Activated CD4-positive, alpha-beta memory T cell treated with anti-CD3 and anti-CD28 coated beads for 36 hours (primary cell): ENCODE results near the gene MED9. TPM values are rescaled to one million over a fixed set of nuclear protein-coding genes. Genes with fewer than 3 reads are reported as not detected.
"Not testable (repeated sequence)": the region's sequence is repeated elsewhere in the genome, so short reads cannot be mapped to it uniquely, and the experiment has no call there.

ENCODE experiments used
- CTCF ChIA-PET: fragments of 350-600 bp; sonication (Branson Sonifier 250); formaldehyde crosslinking; loops from one replicate; lab custom pipeline; 2021; ENCODE audit warnings: antibody characterized with exemption, inconsistent platforms; lab: Charles Lee
- POLR2A ChIA-PET: fragments of 350-600 bp; sonication (Branson Sonifier 250); formaldehyde crosslinking; loops from one replicate; lab custom pipeline; 2021; ENCODE audit warnings: antibody characterized with exemption; lab: Charles Lee
- DNase-seq: peaks from one replicate; pipeline ENCODE4 v3.0.0-alpha.2; 2020
- H3K27ac Mint-ChIP-seq: one replicate; pipeline ENCODE4 v1.8.0; 2021; ENCODE audit warnings: mixed read lengths
- H3K27me3 Mint-ChIP-seq: one replicate; pipeline ENCODE4 v1.8.0; 2021; ENCODE audit warnings: mixed read lengths
- H3K36me3 Mint-ChIP-seq: one replicate; pipeline ENCODE4 v1.8.0; 2021; ENCODE audit warnings: mixed read lengths
- H3K4me1 Mint-ChIP-seq: one replicate; pipeline ENCODE4 v1.8.0; 2021; ENCODE audit warnings: low read depth, mixed read lengths
- H3K4me3 Mint-ChIP-seq: one replicate; pipeline ENCODE4 v1.8.0; 2021; ENCODE audit warnings: mild to moderate bottlenecking, mixed read lengths
- H3K9me3 Mint-ChIP-seq: one replicate; pipeline ENCODE4 v1.8.0; 2021; ENCODE audit warnings: mixed read lengths
- intact Hi-C: fragments of 100-400 bp; cut with micrococcal nuclease; formaldehyde crosslinking; loops from one replicate; pipeline ENCODE4 v1.15.1; 2023
- total RNA-seq, 2 experiments: library from RNA; stranded (reverse); gene quantifications; one replicate each; pipeline ENCODE4 v1.2.3, GENCODE V29; 2021

Gene MED9, protein sequence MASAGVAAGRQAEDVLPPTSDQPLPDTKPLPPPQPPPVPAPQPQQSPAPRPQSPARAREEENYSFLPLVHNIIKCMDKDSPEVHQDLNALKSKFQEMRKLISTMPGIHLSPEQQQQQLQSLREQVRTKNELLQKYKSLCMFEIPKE
- total RNA-seq = 10 to 100 TPM; 12.1 to 12.2 TPM

DNA sequence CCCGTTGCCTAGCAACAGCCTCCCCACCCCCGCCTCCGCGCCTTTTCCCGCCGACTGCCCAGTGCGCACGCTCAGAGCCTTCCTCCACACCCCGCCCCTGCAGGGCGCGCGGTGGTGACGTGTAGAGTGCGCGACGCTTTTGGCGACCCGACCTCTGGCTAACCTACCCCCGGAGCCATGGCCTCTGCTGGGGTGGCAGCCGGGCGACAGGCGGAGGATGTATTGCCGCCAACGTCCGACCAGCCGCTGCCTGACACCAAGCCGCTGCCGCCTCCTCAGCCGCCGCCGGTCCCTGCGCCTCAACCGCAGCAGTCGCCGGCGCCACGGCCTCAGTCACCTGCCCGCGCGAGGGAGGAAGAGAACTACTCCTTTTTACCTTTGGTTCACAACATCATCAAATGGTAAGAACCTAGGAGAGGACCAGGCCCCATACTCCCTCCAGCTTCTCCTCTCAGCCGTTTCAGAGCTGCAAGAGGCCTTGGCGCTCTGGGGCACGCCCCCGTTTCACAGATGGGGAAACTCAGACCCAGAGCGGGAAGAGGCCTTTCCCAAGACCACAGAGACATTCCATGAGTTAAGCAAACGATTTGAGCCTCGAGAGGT, at the start of gene MED9:
Gene MED9, plus strand, starts transcription at position 136 of the 603 bp plus-strand sequence. Its CDS starts 42 bp downstream, at position 178.
- peak within 1 kb of the TSS; percentile 91 for H3K4me3 Mint-ChIP-seq
- H3K4me1 Mint-ChIP-seq = peaks cover 48% of the 10 kb centered on the region
- CTCF ChIA-PET = interaction anchor here (1.3 kb wide), 1 partner anchor 20 kb away, joined by 4 read pairs; no protein-coding TSS in a partner anchor
- intact Hi-C loops = loop anchor here (2.0 to 5.0 kb wide), 2 partner anchors 20 to 115 kb away; partner anchors contain the start of genes PEMT and RASD1
- POLR2A ChIA-PET = no interaction called here
- peak within 1 kb of the TSS; percentile 80 for H3K27ac Mint-ChIP-seq
- DNase-seq = peak; percentile 96
- H3K9me3 Mint-ChIP-seq = no peaks in the 10 kb centered on the region
- no peaks in the 10 kb centered on the region for H3K27me3 Mint-ChIP-seq
- H3K36me3 Mint-ChIP-seq = peaks cover 2% of the 10 kb centered on the region

- POLR2A ChIA-PET = no interaction called here
- H3K36me3 Mint-ChIP-seq = no peaks in the 10 kb centered on the region
- H3K27me3 Mint-ChIP-seq = peaks cover 4% of the 10 kb centered on the region
- H3K27ac Mint-ChIP-seq = no peak overlapping the region
- CTCF ChIA-PET = no interaction called here
- no peak overlapping the region for H3K4me3 Mint-ChIP-seq
- H3K9me3 Mint-ChIP-seq = peaks cover 3% of the 10 kb centered on the region
- H3K4me1 Mint-ChIP-seq = no peaks in the 10 kb centered on the region
- DNase-seq = no peak
- intact Hi-C loops = no loop called here
Measured at GRCh38 chr17:17429222-17429621, 47.6 kb upstream of the MED9 start.

DNA sequence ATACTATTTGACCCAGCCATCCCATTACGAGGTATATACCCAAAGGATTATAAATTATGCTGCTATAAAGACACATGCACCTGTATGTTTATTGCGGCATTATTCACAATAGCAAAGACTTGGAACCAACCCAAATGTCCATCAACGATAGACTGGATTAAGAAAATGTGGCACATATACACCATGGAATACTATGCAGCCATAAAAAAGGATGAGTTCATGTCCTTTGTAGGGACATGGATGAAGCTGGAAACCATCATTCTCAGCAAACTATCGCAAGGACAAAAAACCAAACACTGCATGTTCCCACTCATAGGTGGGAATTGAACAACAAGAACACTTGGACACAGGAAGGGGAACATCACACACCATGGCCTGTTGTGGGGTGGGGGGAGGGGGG, 45.9 kb upstream of the MED9 start:
- DNase-seq, H3K9me3 Mint-ChIP-seq, intact Hi-C loops, POLR2A ChIA-PET, H3K27ac Mint-ChIP-seq, H3K27me3 Mint-ChIP-seq, H3K4me1 Mint-ChIP-seq, H3K36me3 Mint-ChIP-seq, CTCF ChIA-PET, H3K4me3 Mint-ChIP-seq: not testable (repeated sequence)

- Mint-ChIP-seq H3K4me3 (no peak overlapping the region), H3K4me1 (no peaks in the 10 kb centered on the region), H3K9me3 (no peaks in the 10 kb centered on the region), H3K27me3 (peaks cover 4% of the 10 kb centered on the region), H3K27ac (no peak overlapping the region), H3K36me3 (no peaks in the 10 kb centered on the region)
- no peak for DNase-seq
- intact Hi-C loops = no loop called here
- ChIA-PET CTCF (interaction anchor here (0.9 kb wide), 1 partner anchor 76 kb away, joined by 4 read pairs; no protein-coding TSS in a partner anchor), POLR2A (no interaction called here)
Measured at GRCh38 chr17:17431605-17432004, 45.2 kb upstream of the MED9 start.

DNA sequence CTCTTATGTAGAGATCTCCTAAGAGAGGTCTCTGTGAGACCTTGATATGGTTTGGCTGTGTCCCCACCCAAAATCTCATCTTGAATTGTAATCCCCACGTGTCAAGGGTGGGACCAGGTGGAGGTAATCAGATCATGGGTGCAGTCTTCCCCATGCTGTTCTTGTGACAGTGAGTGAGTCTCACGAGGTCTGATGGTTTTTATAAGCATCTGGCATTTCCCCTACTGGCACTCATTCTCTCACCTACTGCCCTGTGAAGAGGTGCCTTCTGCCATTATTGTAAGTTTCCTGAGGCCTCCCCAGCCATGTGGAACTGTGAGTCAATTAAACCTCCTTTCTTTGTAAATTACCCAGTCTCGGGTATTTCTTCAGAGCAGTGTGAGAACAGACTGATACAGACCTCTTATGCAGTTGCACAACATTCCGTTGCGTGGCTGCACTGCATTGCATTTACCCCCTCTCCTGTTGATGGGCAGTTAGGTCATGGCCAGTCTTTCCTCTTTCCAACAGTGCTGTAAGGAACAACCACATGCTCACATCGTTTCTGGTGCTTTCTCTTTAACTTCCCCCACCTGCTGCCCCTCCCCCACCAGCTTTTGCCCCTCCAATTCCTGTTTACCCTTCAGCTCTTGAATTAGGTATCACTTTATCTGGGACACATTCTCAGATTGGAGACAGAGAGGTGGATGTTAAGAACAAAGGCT, 43.6 kb upstream of the MED9 start:
- Mint-ChIP-seq H3K4me1 (no peaks in the 10 kb centered on the region), H3K36me3 (no peaks in the 10 kb centered on the region), H3K27me3 (peaks cover 4% of the 10 kb centered on the region), H3K4me3 (no peak overlapping the region), H3K27ac (no peak overlapping the region), H3K9me3 (no peaks in the 10 kb centered on the region)
- ChIA-PET POLR2A (no interaction called here), CTCF (no interaction called here)
- no peak for DNase-seq
- intact Hi-C loops = no loop called here

GRCh38 chr17:17434477-17434876, 42.3 kb upstream of the MED9 start:
- H3K4me3 Mint-ChIP-seq = no peak overlapping the region
- H3K36me3 Mint-ChIP-seq = no peaks in the 10 kb centered on the region
- peaks cover 4% of the 10 kb centered on the region for H3K27me3 Mint-ChIP-seq
- POLR2A ChIA-PET = no interaction called here
- CTCF ChIA-PET = interaction anchor here (1.0 to 2.6 kb wide), 2 partner anchors 79 to 208 kb away, joined by 3 to 11 read pairs; no protein-coding TSS in a partner anchor
- intact Hi-C loops = no loop called here
- no peak overlapping the region for H3K27ac Mint-ChIP-seq
- H3K4me1 Mint-ChIP-seq = no peaks in the 10 kb centered on the region
- no peak for DNase-seq
- no peaks in the 10 kb centered on the region for H3K9me3 Mint-ChIP-seq

- intact Hi-C loops = no loop called here
- Mint-ChIP-seq H3K36me3 (no peaks in the 10 kb centered on the region), H3K4me3 (no peak overlapping the region), H3K4me1 (peaks cover 4% of the 10 kb centered on the region), H3K9me3 (no peaks in the 10 kb centered on the region), H3K27ac (no peak overlapping the region), H3K27me3 (no peaks in the 10 kb centered on the region)
- CTCF ChIA-PET = interaction anchor here (1.0 to 2.6 kb wide), 3 partner anchors 79 to 207 kb away, joined by 3 to 11 read pairs (median 3); no protein-coding TSS in a partner anchor
- POLR2A ChIA-PET = no interaction called here
- no peak for DNase-seq
Measured at GRCh38 chr17:17435323-17435722, 41.5 kb upstream of the MED9 start.

- CTCF ChIA-PET = interaction anchor here (1.0 to 1.2 kb wide), 2 partner anchors 46 to 81 kb away, joined by 3 to 4 read pairs; no protein-coding TSS in a partner anchor
- Mint-ChIP-seq H3K36me3 (no peaks in the 10 kb centered on the region), H3K4me1 (peaks cover 4% of the 10 kb centered on the region), H3K4me3 (no peak overlapping the region), H3K9me3 (no peaks in the 10 kb centered on the region), H3K27me3 (no peaks in the 10 kb centered on the region), H3K27ac (no peak overlapping the region)
- intact Hi-C loops = no loop called here
- no peak for DNase-seq
- POLR2A ChIA-PET = no interaction called here
Measured at GRCh38 chr17:17437461-17437860, 39.3 kb upstream of the MED9 start.

DNA sequence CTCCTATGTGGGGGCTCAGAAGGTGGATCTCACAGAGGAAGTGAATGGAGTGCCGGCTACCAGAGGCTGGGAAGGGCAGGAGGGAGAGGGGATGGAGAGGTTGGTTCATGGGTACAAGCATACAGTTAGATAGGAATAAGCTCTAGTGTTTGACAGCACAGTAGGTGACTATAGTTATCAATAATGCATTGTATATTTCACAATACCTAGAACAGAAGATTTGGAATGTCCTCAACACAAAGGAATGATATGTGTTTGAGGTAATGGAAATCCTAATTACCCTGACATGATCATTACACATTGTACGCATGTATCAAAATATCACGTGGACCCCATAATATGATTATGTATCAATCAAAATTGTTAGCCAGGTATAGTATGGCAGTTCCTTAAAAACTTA, 38.9 kb upstream of the MED9 start:
- Mint-ChIP-seq H3K27me3 (no peaks in the 10 kb centered on the region), H3K4me1 (peaks cover 4% of the 10 kb centered on the region), H3K36me3 (no peaks in the 10 kb centered on the region), H3K27ac (no peak overlapping the region), H3K4me3 (no peak overlapping the region), H3K9me3 (no peaks in the 10 kb centered on the region)
- ChIA-PET POLR2A (no interaction called here), CTCF (interaction anchor here (1.0 to 1.2 kb wide), 2 partner anchors 46 to 82 kb away, joined by 3 to 4 read pairs; no protein-coding TSS in a partner anchor)
- intact Hi-C loops = no loop called here
- DNase-seq = no peak

GRCh38 chr17:17440010-17440843, 36.6 kb upstream of the MED9 start:
- ChIA-PET CTCF (interaction anchor here (0.5 to 2.3 kb wide), 8 partner anchors 9 to 251 kb away, joined by 3 to 14 read pairs (median 4); no protein-coding TSS in a partner anchor), POLR2A (no interaction called here)
- Mint-ChIP-seq H3K27ac (no peak overlapping the region), H3K9me3 (no peaks in the 10 kb centered on the region), H3K4me1 (peaks cover 4% of the 10 kb centered on the region), H3K36me3 (no peaks in the 10 kb centered on the region), H3K4me3 (no peak overlapping the region), H3K27me3 (no peaks in the 10 kb centered on the region)
- DNase-seq = peak; percentile 85
- intact Hi-C loops = loop anchor here (1.0 kb wide), 1 partner anchor 84 kb away; no protein-coding TSS in a partner anchor

DNA sequence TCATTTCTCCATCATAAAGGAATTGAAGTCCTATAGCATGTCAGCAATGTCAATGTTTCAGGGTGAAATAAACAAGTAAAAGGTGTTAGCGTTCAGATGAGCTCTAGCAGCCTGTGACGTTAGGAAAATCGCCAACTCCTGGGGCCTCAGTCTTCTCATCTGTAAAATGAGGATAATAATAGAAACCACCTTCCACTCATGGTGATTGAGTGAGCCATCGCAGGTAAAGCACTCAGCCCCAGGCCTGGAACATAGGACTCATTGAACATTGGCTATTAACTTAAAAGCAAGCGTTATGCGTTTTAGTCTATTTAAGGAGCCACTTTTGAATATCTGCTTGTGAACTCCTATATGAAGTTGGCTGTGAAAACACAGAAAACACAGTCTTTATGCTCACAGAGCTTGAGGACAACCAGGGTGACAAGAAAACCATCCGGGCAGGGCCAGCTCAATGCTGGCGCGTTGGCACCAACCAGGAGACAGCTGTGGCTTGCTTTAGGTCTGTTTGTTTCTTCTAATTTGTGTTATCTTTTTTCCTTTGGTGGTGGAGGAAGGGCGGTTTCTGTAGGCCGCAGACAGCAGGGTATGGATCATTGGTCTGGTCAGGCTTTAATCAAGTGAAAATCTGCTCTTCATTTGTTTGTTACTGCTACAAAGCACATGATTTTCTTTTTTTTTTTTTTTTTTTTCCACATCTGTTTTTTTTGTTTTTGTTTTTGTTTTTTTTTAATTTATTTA, 35.7 kb upstream of the MED9 start:
- ChIA-PET POLR2A (no interaction called here), CTCF (interaction anchor here (1.1 to 2.3 kb wide), 3 partner anchors 8 to 201 kb away, joined by 4 to 14 read pairs (median 6); no protein-coding TSS in a partner anchor)
- Mint-ChIP-seq H3K4me1 (peaks cover 4% of the 10 kb centered on the region), H3K36me3 (no peaks in the 10 kb centered on the region), H3K27ac (no peak overlapping the region), H3K27me3 (no peaks in the 10 kb centered on the region), H3K4me3 (no peak overlapping the region), H3K9me3 (no peaks in the 10 kb centered on the region)
- intact Hi-C loops = loop anchor here (1.0 kb wide), 1 partner anchor 85 kb away; no protein-coding TSS in a partner anchor
- no peak for DNase-seq
